ENCODE data around the gene TOGARAM2.

GRCh38 chr2:29100564-29100963 lies 119.5 kb downstream of the TOGARAM2 start:
- TF ChIP-seq POLR2AphosphoS5 (IDR thresholded peaks at IDR 0.05; ENCODE audit: borderline replicate concordance, low read depth, low read length) (no peak), EZH2 (IDR thresholded peaks at IDR 0.05) (no peak)

Data from SK-N-MC (cell line).